ENCODE measurements around the gene ARL14. TPM values are rescaled to one million over a fixed set of nuclear protein-coding genes. Genes with fewer than 3 reads are reported as not detected.

ARL14 gene
- total RNA-seq, 1 experiment from 2014 or later = not detected

GRCh38 chr3:160691962-160692361 is 15.0 kb downstream of the ARL14 start (continued):
- TF ChIP-seq ZSCAN18 (CRISPR knock-in tag; IDR thresholded peaks at IDR 0.05) (no peak), SMAD3 (CRISPR knock-in tag; IDR thresholded peaks at IDR 0.05; ENCODE audit: borderline replicate concordance) (no peak), CREB1 (CRISPR knock-in tag; IDR thresholded peaks at IDR 0.05) (no peak), CDX4 (CRISPR knock-in tag; IDR thresholded peaks at IDR 0.05; ENCODE audit: borderline replicate concordance) (no peak), NR2C2 (CRISPR knock-in tag; IDR thresholded peaks at IDR 0.05) (no peak), ATF1 (CRISPR knock-in tag; IDR thresholded peaks at IDR 0.05) (no peak), MLX (CRISPR knock-in tag; IDR thresholded peaks at IDR 0.05) (no peak), ZNF416 (CRISPR knock-in tag; IDR thresholded peaks at IDR 0.05) (no peak), ESRRA (CRISPR knock-in tag; IDR thresholded peaks at IDR 0.05; ENCODE audit: borderline replicate concordance) (no peak)

- no peak for ATAC-seq
- no peaks in the 10 kb centered on the region for H3K9me3 Mint-ChIP-seq
- H3K36me3 Mint-ChIP-seq = no peaks in the 10 kb centered on the region
- ChIA-PET POLR2A (no interaction called here), CTCF (no interaction called here)
- H3K27me3 Mint-ChIP-seq (ENCODE audit: low read depth) = no peaks in the 10 kb centered on the region
- H3K27ac Mint-ChIP-seq = no peak overlapping the region
- no peak overlapping the region for H3K4me3 Mint-ChIP-seq
- H3K4me1 Mint-ChIP-seq = peaks cover 5% of the 10 kb centered on the region; the same call in 1 of the 2 replicates
- TF ChIP-seq ZSCAN18 (CRISPR knock-in tag; IDR thresholded peaks at IDR 0.05) = no peak
- TF ChIP-seq E2F4 (CRISPR knock-in tag; IDR thresholded peaks at IDR 0.05; ENCODE audit: borderline replicate concordance, low read depth) = no peak
- no peak for TF ChIP-seq GRHL2 (CRISPR knock-in tag; IDR thresholded peaks at IDR 0.05; ENCODE audit: insufficient replicate concordance, severe bottlenecking)
- no peak for TF ChIP-seq FOXJ3 (CRISPR knock-in tag; IDR thresholded peaks at IDR 0.05; ENCODE audit: borderline replicate concordance)
- no peak for TF ChIP-seq CREB1 (CRISPR knock-in tag; IDR thresholded peaks at IDR 0.05)
- TF ChIP-seq MXD4 (CRISPR knock-in tag; IDR thresholded peaks at IDR 0.05; ENCODE audit: borderline replicate concordance) = no peak
- no peak for TF ChIP-seq ZNF396 (CRISPR knock-in tag; IDR thresholded peaks at IDR 0.05; ENCODE audit: borderline replicate concordance)
- no peak for TF ChIP-seq STAT6 (CRISPR knock-in tag; conservative IDR thresholded peaks at IDR 0.05; ENCODE audit: low read depth)
- no peak for TF ChIP-seq NFE2L1 (CRISPR knock-in tag; IDR thresholded peaks at IDR 0.05)
- no peak for TF ChIP-seq ZNF281 (CRISPR knock-in tag; IDR thresholded peaks at IDR 0.05)
- no peak for TF ChIP-seq GTF2I (CRISPR knock-in tag; conservative IDR thresholded peaks at IDR 0.05)
- no peak for TF ChIP-seq PRRX2 (CRISPR knock-in tag; IDR thresholded peaks at IDR 0.05)
- no peak for TF ChIP-seq ZNF423 (CRISPR knock-in tag; IDR thresholded peaks at IDR 0.05)
- TF ChIP-seq HMGXB4 (CRISPR knock-in tag; IDR thresholded peaks at IDR 0.05) = no peak
- TF ChIP-seq SP1 (CRISPR knock-in tag; conservative IDR thresholded peaks at IDR 0.05) = no peak
- no peak for TF ChIP-seq FOXK1 (CRISPR knock-in tag; IDR thresholded peaks at IDR 0.05)
- TF ChIP-seq ZNF263 (CRISPR knock-in tag; IDR thresholded peaks at IDR 0.05; ENCODE audit: low read depth) = no peak
- no peak for DNase-seq (ENCODE audit: low spot score)
Observed at GRCh38 chr3:160693191-160693590, 16.2 kb downstream of the ARL14 start.
